ENCODE results near the gene CHST8. TPM values are rescaled to one million over a fixed set of nuclear protein-coding genes. Genes with fewer than 3 reads are reported as not detected.
A peak's percentile ranks its signal among the peaks of the same experiment; 100 is the strongest.

The CHST8 gene
- total and polyA plus RNA-seq, 2 of the 13 experiments (the other 11 are each of a cell fraction or from before 2014, with no cell fraction given), result not detected

GRCh38 chr19:33778089-33778791, 156.5 kb downstream of the CHST8 start (continued):
- TF ChIP-seq, protein P1, sequence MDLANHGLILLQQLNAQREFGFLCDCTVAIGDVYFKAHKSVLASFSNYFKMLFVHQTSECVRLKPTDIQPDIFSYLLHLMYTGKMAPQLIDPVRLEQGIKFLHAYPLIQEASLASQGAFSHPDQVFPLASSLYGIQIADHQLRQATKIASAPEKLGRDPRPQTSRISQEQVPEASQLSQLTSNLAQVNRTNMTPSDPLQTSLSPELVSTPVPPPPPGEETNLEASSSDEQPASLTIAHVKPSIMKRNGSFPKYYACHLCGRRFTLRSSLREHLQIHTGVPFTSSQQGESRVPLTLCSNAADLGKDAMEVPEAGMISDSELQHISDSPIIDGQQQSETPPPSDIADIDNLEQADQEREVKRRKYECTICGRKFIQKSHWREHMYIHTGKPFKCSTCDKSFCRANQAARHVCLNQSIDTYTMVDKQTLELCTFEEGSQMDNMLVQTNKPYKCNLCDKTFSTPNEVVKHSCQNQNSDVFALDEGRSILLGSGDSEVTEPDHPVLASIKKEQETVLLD (CRISPR knock-in tag; IDR thresholded peaks at IDR 0.05; ENCODE audit: low read depth), result no peak
- TF ChIP-seq FOXJ3 (CRISPR knock-in tag; IDR thresholded peaks at IDR 0.05; ENCODE audit: borderline replicate concordance) (no peak), RARA (CRISPR knock-in tag; IDR thresholded peaks at IDR 0.05) (no peak), TOE1 (CRISPR knock-in tag; IDR thresholded peaks at IDR 0.05) (0 out of 2 replicates have a peak, but pooled peaks have one; percentile 40), ZNF205 (CRISPR knock-in tag; IDR thresholded peaks at IDR 0.05) (peak; percentile 61), THRA (CRISPR knock-in tag; IDR thresholded peaks at IDR 0.05; ENCODE audit: borderline replicate concordance) (peak; percentile 45; the same call in 1 of the 2 replicates), FOSL1 (CRISPR knock-in tag; IDR thresholded peaks at IDR 0.05; ENCODE audit: borderline replicate concordance) (no peak), HOXD1 (CRISPR knock-in tag; IDR thresholded peaks at IDR 0.05) (peak; percentile 82), HOXA9 (CRISPR knock-in tag; IDR thresholded peaks at IDR 0.05; ENCODE audit: borderline replicate concordance) (no peak), ZNF556 (CRISPR knock-in tag; IDR thresholded peaks at IDR 0.05; ENCODE audit: borderline replicate concordance) (peak; percentile 81; the same call in 1 of the 2 replicates), ZNF367 (CRISPR knock-in tag; IDR thresholded peaks at IDR 0.05; ENCODE audit: borderline replicate concordance) (0 out of 2 replicates have a peak, but pooled peaks have one; percentile 35), NFKB2 (CRISPR knock-in tag; IDR thresholded peaks at IDR 0.05; ENCODE audit: borderline replicate concordance) (peak; percentile 77; the same call in 1 of the 2 replicates), TBX3 (IDR thresholded peaks at IDR 0.05; ENCODE audit: borderline replicate concordance) (no peak), RARG (CRISPR knock-in tag; IDR thresholded peaks at IDR 0.05; ENCODE audit: low read depth) (no peak), RFX5 (IDR thresholded peaks at IDR 0.05; ENCODE audit: low read depth, low read length) (no peak), STAG1 (CRISPR knock-in tag; IDR thresholded peaks at IDR 0.05) (peak; percentile 99), KDM2A (CRISPR knock-in tag; IDR thresholded peaks at IDR 0.05; ENCODE audit: borderline replicate concordance, low read depth) (peak; percentile 77), ZNF598 (CRISPR knock-in tag; IDR thresholded peaks at IDR 0.05; ENCODE audit: borderline replicate concordance) (peak; percentile 82; the same call in 1 of the 2 replicates), GABPA (IDR thresholded peaks at IDR 0.05; ENCODE audit: low read depth, low read length) (no peak), GABPA (CRISPR knock-in tag; IDR thresholded peaks at IDR 0.05; ENCODE audit: low read depth) (no peak), SOX5 (CRISPR knock-in tag; IDR thresholded peaks at IDR 0.05; ENCODE audit: borderline replicate concordance) (peak; percentile 17; the same call in 1 of the 2 replicates)
- TF ChIP-seq, protein P2, sequence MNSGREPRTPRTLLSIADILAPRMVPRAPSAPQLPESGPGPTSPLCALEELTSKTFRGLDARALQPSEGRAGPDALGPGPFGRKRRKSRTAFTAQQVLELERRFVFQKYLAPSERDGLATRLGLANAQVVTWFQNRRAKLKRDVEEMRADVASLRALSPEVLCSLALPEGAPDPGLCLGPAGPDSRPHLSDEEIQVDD (CRISPR knock-in tag; IDR thresholded peaks at IDR 0.05; ENCODE audit: borderline replicate concordance), result no peak
- TF ChIP-seq, protein P3, sequence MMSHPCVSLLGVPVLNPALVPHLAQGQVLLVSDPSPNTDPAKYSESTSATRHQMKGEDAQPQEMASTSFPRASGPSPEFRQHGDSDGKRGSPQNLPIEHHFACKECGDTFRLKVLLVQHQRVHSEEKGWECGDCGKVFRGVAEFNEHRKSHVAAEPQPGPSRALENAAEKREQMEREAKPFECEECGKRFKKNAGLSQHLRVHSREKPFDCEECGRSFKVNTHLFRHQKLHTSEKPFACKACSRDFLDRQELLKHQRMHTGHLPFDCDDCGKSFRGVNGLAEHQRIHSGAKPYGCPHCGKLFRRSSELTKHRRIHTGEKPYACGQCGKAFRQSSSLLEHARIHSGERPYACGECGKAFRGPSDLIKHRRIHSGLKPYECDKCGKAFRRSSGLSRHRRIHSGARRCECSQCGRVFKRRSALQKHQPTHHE (CRISPR knock-in tag; IDR thresholded peaks at IDR 0.05; ENCODE audit: borderline replicate concordance), result 0 out of 2 replicates have a peak, but pooled peaks have one; percentile 24

All from HepG2 (cell line).